ENCODE measurements around the gene RPL3. TPM values are rescaled to one million over a fixed set of nuclear protein-coding genes. Genes with fewer than 3 reads are reported as not detected.

The RPL3 gene
- total RNA-seq = 1,862 TPM
- polyA plus RNA-seq (ENCODE audit: insufficient read depth, low read depth, low replicate concordance) = 2,443 TPM
- long read RNA-seq, donor 1, transcript RPL3-201 (10 exons, 1,442 nt) = major isoform, 918 of 1,321 reads
- long read RNA-seq, donor 1, transcript RPL3-202 (9 exons, 1,289 nt) = minor isoform, 86 of 1,321 reads
- long read RNA-seq, donor 1, transcript RPL3-210 (2 exons, 616 nt) = minor isoform, 21 of 1,321 reads
- long read RNA-seq, donor 1, transcript RPL3-217 (3 exons, 827 nt) = minor isoform, 31 of 1,321 reads
- long read RNA-seq, donor 1, partial matches to known transcripts = 235 of 1,321 reads
- long read RNA-seq, donor 1, other reads (novel, unspliced or antisense) = 17 of 1,321 reads
- long read RNA-seq, donor 2, transcript RPL3-209 (2 exons, 767 nt) = minor isoform, 17 of 1,940 reads
- long read RNA-seq, donor 2, transcript RPL3-217 (3 exons, 827 nt) = minor isoform, 33 of 1,940 reads
- long read RNA-seq, donor 2, transcript RPL3-202 (9 exons, 1,289 nt) = minor isoform, 135 of 1,940 reads
- long read RNA-seq, donor 2, transcript RPL3-201 (10 exons, 1,442 nt) = major isoform, 1,363 of 1,940 reads
- long read RNA-seq, donor 2, partial matches to known transcripts = 329 of 1,940 reads
- long read RNA-seq, donor 2, other reads (novel, unspliced or antisense) = 44 of 1,940 reads
- long read RNA-seq, donor 3, transcript RPL3-217 (3 exons, 827 nt) = minor isoform, 47 of 2,204 reads
- long read RNA-seq, donor 3, transcript RPL3-201 (10 exons, 1,442 nt) = major isoform, 1,576 of 2,204 reads
- long read RNA-seq, donor 3, transcript RPL3-202 (9 exons, 1,289 nt) = minor isoform, 159 of 2,204 reads
- long read RNA-seq, donor 3, transcript RPL3-210 (2 exons, 616 nt) = minor isoform, 14 of 2,204 reads
- long read RNA-seq, donor 3, partial matches to known transcripts = 340 of 2,204 reads
- long read RNA-seq, donor 3, other reads (novel, unspliced or antisense) = 54 of 2,204 reads
- long read RNA-seq, donor 4, transcript RPL3-202 (9 exons, 1,289 nt) = minor isoform, 117 of 1,598 reads
- long read RNA-seq, donor 4, transcript RPL3-209 (2 exons, 767 nt) = minor isoform, 8 of 1,598 reads
- long read RNA-seq, donor 4, transcript RPL3-201 (10 exons, 1,442 nt) = major isoform, 1,241 of 1,598 reads
- long read RNA-seq, donor 4, transcript RPL3-217 (3 exons, 827 nt) = minor isoform, 44 of 1,598 reads
- long read RNA-seq, donor 4, partial matches to known transcripts = 152 of 1,598 reads
- long read RNA-seq, donor 4, other reads (novel, unspliced or antisense) = 31 of 1,598 reads
- long read RNA-seq, donor 5, transcript RPL3-201 (10 exons, 1,442 nt) = major isoform, 84 of 108 reads
- long read RNA-seq, donor 5, transcript RPL3-202 (9 exons, 1,289 nt) = minor isoform, 11 of 108 reads
- long read RNA-seq, donor 5, partial matches to known transcripts = 11 of 108 reads
- long read RNA-seq, donor 5, other reads (novel, unspliced or antisense) = 0 of 108 reads
- long read RNA-seq, donor 6, transcript RPL3-201 (10 exons, 1,442 nt) = major isoform, 2,709 of 4,338 reads
- long read RNA-seq, donor 6, transcript RPL3-210 (2 exons, 616 nt) = minor isoform, 30 of 4,338 reads
- long read RNA-seq, donor 6, transcript RPL3-217 (3 exons, 827 nt) = minor isoform, 63 of 4,338 reads
- long read RNA-seq, donor 6, transcript RPL3-202 (9 exons, 1,289 nt) = minor isoform, 379 of 4,338 reads
- long read RNA-seq, donor 6, partial matches to known transcripts = 1,018 of 4,338 reads
- long read RNA-seq, donor 6, other reads (novel, unspliced or antisense) = 112 of 4,338 reads
- long read RNA-seq, donor 7, transcript RPL3-201 (10 exons, 1,442 nt) = major isoform, 2,581 of 2,775 reads
- long read RNA-seq, donor 7, transcript RPL3-210 (2 exons, 616 nt) = minor isoform, 18 of 2,775 reads
- long read RNA-seq, donor 7, transcript RPL3-202 (9 exons, 1,289 nt) = minor isoform, 77 of 2,775 reads
- long read RNA-seq, donor 7, partial matches to known transcripts = 55 of 2,775 reads
- long read RNA-seq, donor 7, other reads (novel, unspliced or antisense) = 44 of 2,775 reads
- long read RNA-seq, donor 8, transcript RPL3-201 (10 exons, 1,442 nt) = major isoform, 1,154 of 1,802 reads
- long read RNA-seq, donor 8, transcript RPL3-210 (2 exons, 616 nt) = minor isoform, 15 of 1,802 reads
- long read RNA-seq, donor 8, transcript RPL3-217 (3 exons, 827 nt) = minor isoform, 56 of 1,802 reads
- long read RNA-seq, donor 8, transcript RPL3-202 (9 exons, 1,289 nt) = minor isoform, 141 of 1,802 reads
- long read RNA-seq, donor 8, partial matches to known transcripts = 395 of 1,802 reads
- long read RNA-seq, donor 8, other reads (novel, unspliced or antisense) = 21 of 1,802 reads
- long read RNA-seq, donor 9, transcript RPL3-217 (3 exons, 827 nt) = minor isoform, 15 of 841 reads
- long read RNA-seq, donor 9, transcript RPL3-209 (2 exons, 767 nt) = minor isoform, 7 of 841 reads
- long read RNA-seq, donor 9, transcript RPL3-201 (10 exons, 1,442 nt) = major isoform, 580 of 841 reads
- long read RNA-seq, donor 9, transcript RPL3-202 (9 exons, 1,289 nt) = minor isoform, 60 of 841 reads
- long read RNA-seq, donor 9, partial matches to known transcripts = 165 of 841 reads
- long read RNA-seq, donor 9, other reads (novel, unspliced or antisense) = 6 of 841 reads
- long read RNA-seq, donor 10, transcript RPL3-202 (9 exons, 1,289 nt) = minor isoform, 153 of 1,642 reads
- long read RNA-seq, donor 10, transcript RPL3-210 (2 exons, 616 nt) = minor isoform, 20 of 1,642 reads
- long read RNA-seq, donor 10, transcript RPL3-201 (10 exons, 1,442 nt) = major isoform, 1,041 of 1,642 reads
- long read RNA-seq, donor 10, transcript RPL3-217 (3 exons, 827 nt) = minor isoform, 35 of 1,642 reads
- long read RNA-seq, donor 10, partial matches to known transcripts = 361 of 1,642 reads
- long read RNA-seq, donor 10, other reads (novel, unspliced or antisense) = 27 of 1,642 reads

DNA sequence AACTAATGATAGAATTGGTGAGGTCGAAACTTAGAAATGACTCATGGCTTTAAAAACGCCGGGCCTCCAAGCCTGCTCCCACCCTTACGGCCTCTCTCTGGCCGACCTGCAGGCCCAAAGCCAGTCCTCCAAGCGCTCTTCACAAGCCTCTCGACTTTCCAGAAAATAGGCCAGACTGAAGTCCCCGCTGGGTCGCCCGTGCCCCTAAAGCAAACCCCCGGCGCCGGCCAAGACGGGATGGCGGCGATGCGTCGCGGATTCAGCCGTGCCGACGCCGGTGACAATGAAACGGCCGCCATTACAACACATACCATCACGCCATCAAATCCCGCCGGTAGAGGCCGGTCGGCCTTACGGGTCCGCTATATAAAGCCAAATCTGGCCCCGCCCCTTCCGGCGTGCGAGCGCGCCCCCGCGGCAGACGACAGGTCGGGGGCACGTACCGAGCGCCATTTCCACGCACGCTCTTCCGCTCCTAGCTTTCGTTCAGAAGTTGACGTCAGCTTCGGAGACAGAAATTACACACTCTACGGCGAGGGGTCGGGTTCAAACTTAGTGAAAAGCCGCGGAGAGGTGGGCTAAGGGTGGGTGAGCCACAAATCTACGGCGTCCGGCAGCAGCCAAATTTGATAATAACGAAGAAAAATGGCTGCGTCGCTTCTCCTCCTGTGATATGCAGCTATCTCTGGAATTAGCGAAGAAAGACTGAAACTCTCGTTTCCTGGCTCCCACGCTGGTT, at the start of gene RPL3:
Gene RPL3, minus strand, starts transcription at position 340 of the 739 bp plus-strand sequence. Its CDS starts 26 bp downstream, at position 314.
- H3K4me3 ChIP-seq (ENCODE audit: low read length in 3 of 3) = peak within 1 kb of the TSS; percentile 93 to 97 (median 93)
- H3K36me3 ChIP-seq (ENCODE audit: control insufficient read depth in 2 of 3, insufficient read depth in 3 of 3, low read length in 3 of 3) = peaks cover 19 to 37% (median 22%) of the 10 kb centered on the region in 3 donors
- H3K4me1 ChIP-seq (ENCODE audit: control insufficient read depth in 2 of 3, insufficient read depth in 2 of 3, low read depth in 1 of 3, low read length in 3 of 3) = peaks cover 8 to 31% (median 20%) of the 10 kb centered on the region in 3 donors
- DNase-seq = peak; percentile 98 to 100 (median 99)
- H3K27me3 ChIP-seq (ENCODE audit: control insufficient read depth, insufficient read depth, low read length) = no peaks in the 10 kb centered on the region
- peak; percentile 96 for FAIRE-seq
- intact Hi-C loops (cut with DNase I) = no loop called here
- TF ChIP-seq, protein P1, sequence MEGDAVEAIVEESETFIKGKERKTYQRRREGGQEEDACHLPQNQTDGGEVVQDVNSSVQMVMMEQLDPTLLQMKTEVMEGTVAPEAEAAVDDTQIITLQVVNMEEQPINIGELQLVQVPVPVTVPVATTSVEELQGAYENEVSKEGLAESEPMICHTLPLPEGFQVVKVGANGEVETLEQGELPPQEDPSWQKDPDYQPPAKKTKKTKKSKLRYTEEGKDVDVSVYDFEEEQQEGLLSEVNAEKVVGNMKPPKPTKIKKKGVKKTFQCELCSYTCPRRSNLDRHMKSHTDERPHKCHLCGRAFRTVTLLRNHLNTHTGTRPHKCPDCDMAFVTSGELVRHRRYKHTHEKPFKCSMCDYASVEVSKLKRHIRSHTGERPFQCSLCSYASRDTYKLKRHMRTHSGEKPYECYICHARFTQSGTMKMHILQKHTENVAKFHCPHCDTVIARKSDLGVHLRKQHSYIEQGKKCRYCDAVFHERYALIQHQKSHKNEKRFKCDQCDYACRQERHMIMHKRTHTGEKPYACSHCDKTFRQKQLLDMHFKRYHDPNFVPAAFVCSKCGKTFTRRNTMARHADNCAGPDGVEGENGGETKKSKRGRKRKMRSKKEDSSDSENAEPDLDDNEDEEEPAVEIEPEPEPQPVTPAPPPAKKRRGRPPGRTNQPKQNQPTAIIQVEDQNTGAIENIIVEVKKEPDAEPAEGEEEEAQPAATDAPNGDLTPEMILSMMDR (IDR thresholded peaks at IDR 0.05; ENCODE audit: borderline replicate concordance, extremely low read depth, insufficient read depth) = peak; percentile 26
- H3K9me3 ChIP-seq (ENCODE audit: control insufficient read depth in 2 of 3, insufficient read depth in 1 of 3, low read length in 3 of 3) = no peaks in the 10 kb centered on the region
- H3K9ac ChIP-seq (ENCODE audit: low read length in 3 of 3) = peak within 1 kb of the TSS; percentile 93 to 100 (median 97)
- H3K27ac ChIP-seq (ENCODE audit: low read depth in 2 of 2, low read length in 2 of 2) = peak within 1 kb of the TSS; percentile 97 to 99

GRCh38 chr22:39369186-39369585, 49.8 kb upstream of the RPL3 start:
- Histone ChIP-seq H3K27me3 (ENCODE audit: control insufficient read depth, insufficient read depth, low read length) (no peaks in the 10 kb centered on the region), H3K4me1 (ENCODE audit: control insufficient read depth in 2 of 3, insufficient read depth in 2 of 3, low read depth in 1 of 3, low read length in 3 of 3) (no peaks in the 10 kb centered on the region), H3K9ac (ENCODE audit: low read length in 3 of 3) (no peak overlapping the region), H3K9me3 (ENCODE audit: control insufficient read depth in 2 of 3, insufficient read depth in 1 of 3, low read length in 3 of 3) (peaks cover 0 to 3% (median 0%) of the 10 kb centered on the region in 3 donors), H3K36me3 (ENCODE audit: control insufficient read depth in 2 of 3, insufficient read depth in 3 of 3, low read length in 3 of 3) (no peaks in the 10 kb centered on the region), H3K27ac (ENCODE audit: low read depth in 2 of 2, low read length in 2 of 2) (no peak overlapping the region), H3K4me3 (ENCODE audit: low read length in 3 of 3) (no peak overlapping the region)
- TF ChIP-seq, protein P1 (IDR thresholded peaks at IDR 0.05; ENCODE audit: borderline replicate concordance, extremely low read depth, insufficient read depth) = no peak
- DNase-seq = no peak
- FAIRE-seq = no peak
- intact Hi-C loops (cut with DNase I) = no loop called here

All from kidney (tissue), 22 donors.